HFFc6 (cell line): ENCODE data around the gene RAD51B. TPM values are rescaled to one million over a fixed set of nuclear protein-coding genes. Genes with fewer than 3 reads are reported as not detected.
"Not testable (repeated sequence)": the region's sequence is repeated elsewhere in the genome, so short reads cannot be mapped to it uniquely, and the experiment has no call there.

Source experiments
- DNase-seq: peaks from one replicate; pipeline ENCODE4 v3.0.0-alpha.2; 2018
- H3K27ac Mint-ChIP-seq: 2 replicates; pipeline ENCODE4 v1.8.0; 2020; ENCODE audit warnings: mild to moderate bottlenecking, mixed read lengths
- H3K27me3 Mint-ChIP-seq: 2 replicates; pipeline ENCODE4 v1.8.0; 2021; ENCODE audit warnings: mild to moderate bottlenecking, moderate library complexity, mixed read lengths; ENCODE audit not compliant: insufficient read depth
- H3K36me3 Mint-ChIP-seq: 2 replicates; pipeline ENCODE4 v1.8.0; 2021; ENCODE audit warnings: low read depth, mixed read lengths
- H3K4me1 Mint-ChIP-seq: 2 replicates; pipeline ENCODE4 v1.8.0; 2020; ENCODE audit warnings: low read depth, mixed read lengths
- H3K4me3 Mint-ChIP-seq: 2 replicates; pipeline ENCODE4 v1.8.0; 2020; ENCODE audit warnings: mild to moderate bottlenecking, moderate library complexity, mixed read lengths
- H3K9me3 Mint-ChIP-seq: 2 replicates; pipeline ENCODE4 v1.8.0; 2020; ENCODE audit warnings: mild to moderate bottlenecking, mixed read lengths
- total RNA-seq, 6 experiments: library from RNA; stranded (reverse); fragmentation: NEBNext Ultra II Directional; extraction: Animal tissue kit (Norgen Biotek cat#: 25700); gene quantifications; 2 replicates in 1 of 6; 3 replicates in 5 of 6; pipeline ENCODE4 v1.2.3, GENCODE V29; 2021
- TF ChIP-seq, protein P1 (sequence below): fragments of 200-600 bp; sonication (generic); IDR thresholded peaks from 2 replicates; pipeline ENCODE4 v1.5.0; 2021; ENCODE audit warnings: antibody characterized with exemption, mild to moderate bottlenecking

The RAD51B gene
- total RNA-seq, 6 experiments from 2014 or later: 7.1 to 12.4 (median 9.6) TPM

- Mint-ChIP-seq H3K4me1 (peaks cover 16% of the 10 kb centered on the region), H3K27ac (no peak overlapping the region), H3K36me3 (no peaks in the 10 kb centered on the region; the same call in 1 of the 2 replicates), H3K9me3 (no peaks in the 10 kb centered on the region), H3K4me3 (no peak overlapping the region), H3K27me3 (no peaks in the 10 kb centered on the region; the same call in 1 of the 2 replicates)
- no peak for DNase-seq
- TF ChIP-seq, protein P1, sequence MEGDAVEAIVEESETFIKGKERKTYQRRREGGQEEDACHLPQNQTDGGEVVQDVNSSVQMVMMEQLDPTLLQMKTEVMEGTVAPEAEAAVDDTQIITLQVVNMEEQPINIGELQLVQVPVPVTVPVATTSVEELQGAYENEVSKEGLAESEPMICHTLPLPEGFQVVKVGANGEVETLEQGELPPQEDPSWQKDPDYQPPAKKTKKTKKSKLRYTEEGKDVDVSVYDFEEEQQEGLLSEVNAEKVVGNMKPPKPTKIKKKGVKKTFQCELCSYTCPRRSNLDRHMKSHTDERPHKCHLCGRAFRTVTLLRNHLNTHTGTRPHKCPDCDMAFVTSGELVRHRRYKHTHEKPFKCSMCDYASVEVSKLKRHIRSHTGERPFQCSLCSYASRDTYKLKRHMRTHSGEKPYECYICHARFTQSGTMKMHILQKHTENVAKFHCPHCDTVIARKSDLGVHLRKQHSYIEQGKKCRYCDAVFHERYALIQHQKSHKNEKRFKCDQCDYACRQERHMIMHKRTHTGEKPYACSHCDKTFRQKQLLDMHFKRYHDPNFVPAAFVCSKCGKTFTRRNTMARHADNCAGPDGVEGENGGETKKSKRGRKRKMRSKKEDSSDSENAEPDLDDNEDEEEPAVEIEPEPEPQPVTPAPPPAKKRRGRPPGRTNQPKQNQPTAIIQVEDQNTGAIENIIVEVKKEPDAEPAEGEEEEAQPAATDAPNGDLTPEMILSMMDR: no peak
Observed at GRCh38 chr14:68423686-68424085, 604.1 kb downstream of the RAD51B start.

- no peak overlapping the region for H3K4me3 Mint-ChIP-seq
- peaks cover 16% of the 10 kb centered on the region for H3K4me1 Mint-ChIP-seq
- H3K27ac Mint-ChIP-seq: no peak overlapping the region
- peaks cover 5% of the 10 kb centered on the region; the same call in 1 of the 2 replicates for H3K36me3 Mint-ChIP-seq
- DNase-seq: no peak
- no peaks in the 10 kb centered on the region for H3K9me3 Mint-ChIP-seq
- TF ChIP-seq, protein P1: no peak
- H3K27me3 Mint-ChIP-seq: no peaks in the 10 kb centered on the region; the same call in 1 of the 2 replicates
Observed at GRCh38 chr14:68424443-68425172, 605.0 kb downstream of the RAD51B start.

- no peak for DNase-seq
- TF ChIP-seq, protein P1: no peak
- Mint-ChIP-seq H3K4me1 (peaks cover 16% of the 10 kb centered on the region), H3K9me3 (peaks cover 5% of the 10 kb centered on the region), H3K36me3 (peaks cover 12% of the 10 kb centered on the region; the same call in 1 of the 2 replicates), H3K27ac (no peak overlapping the region), H3K4me3 (no peak overlapping the region), H3K27me3 (no peaks in the 10 kb centered on the region)
Observed at GRCh38 chr14:68426661-68427549, 607.3 kb downstream of the RAD51B start.

GRCh38 chr14:68427550-68427890, 607.9 kb downstream of the RAD51B start:
- no peak for DNase-seq
- no peak overlapping the region for H3K4me3 Mint-ChIP-seq
- H3K27me3 Mint-ChIP-seq: no peaks in the 10 kb centered on the region; the same call in 1 of the 2 replicates
- peaks cover 16% of the 10 kb centered on the region for H3K4me1 Mint-ChIP-seq
- peaks cover 5% of the 10 kb centered on the region for H3K9me3 Mint-ChIP-seq
- no peak overlapping the region for H3K27ac Mint-ChIP-seq
- H3K36me3 Mint-ChIP-seq: peaks cover 12% of the 10 kb centered on the region; the same call in 1 of the 2 replicates
- TF ChIP-seq, protein P1: no peak

DNA sequence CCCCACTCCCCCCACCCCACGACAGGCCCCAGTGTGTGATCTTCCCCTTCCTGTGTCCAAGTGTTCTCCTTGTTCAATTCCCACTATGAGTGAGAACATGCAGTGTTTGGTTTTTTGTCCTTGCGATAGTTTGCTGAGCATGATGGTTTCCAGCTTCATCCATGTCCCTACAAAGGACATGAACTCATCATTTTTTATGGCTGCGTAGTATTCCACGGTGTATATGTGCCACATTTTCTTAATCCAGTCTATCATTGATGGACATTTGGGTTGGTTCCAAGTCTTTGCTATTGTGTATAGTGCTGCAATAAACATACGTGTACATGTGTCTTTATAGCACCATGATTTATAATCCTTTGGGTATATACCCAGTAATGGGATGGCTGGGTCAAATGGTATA, 609.3 kb downstream of the RAD51B start:
- H3K36me3 Mint-ChIP-seq: peaks cover 12% of the 10 kb centered on the region; the same call in 1 of the 2 replicates
- DNase-seq, H3K4me3 Mint-ChIP-seq, H3K27me3 Mint-ChIP-seq, H3K9me3 Mint-ChIP-seq, H3K27ac Mint-ChIP-seq: not testable (repeated sequence)
- H3K4me1 Mint-ChIP-seq: peaks cover 16% of the 10 kb centered on the region

- not testable (repeated sequence) for H3K27ac Mint-ChIP-seq, DNase-seq, H3K4me3 Mint-ChIP-seq, H3K27me3 Mint-ChIP-seq
- Mint-ChIP-seq H3K9me3 (peaks cover 19% of the 10 kb centered on the region), H3K4me1 (peaks cover 14% of the 10 kb centered on the region), H3K36me3 (peaks cover 25% of the 10 kb centered on the region)
Observed at GRCh38 chr14:68434173-68434572, 614.6 kb downstream of the RAD51B start.

DNA sequence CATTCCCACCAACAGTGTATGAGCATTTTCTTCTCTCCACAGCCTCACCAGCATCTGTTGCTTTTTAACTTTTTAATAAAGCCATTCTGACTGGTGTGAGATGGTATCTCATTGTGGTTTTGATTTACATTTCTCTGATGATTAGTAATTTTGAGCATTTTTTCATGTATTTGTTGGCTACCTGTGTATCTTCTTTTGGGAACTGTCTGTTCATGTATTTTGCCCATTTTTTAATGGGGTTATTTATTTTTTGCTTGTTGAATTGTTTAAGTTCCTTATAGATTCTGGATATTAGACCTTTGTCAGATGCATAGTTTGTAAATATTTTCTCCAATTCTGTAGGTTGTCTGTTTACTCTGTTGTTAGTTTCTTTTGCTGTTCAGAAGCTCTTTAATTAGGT, 616.1 kb downstream of the RAD51B start:
- 0 out of 2 replicates have a peak overlapping the region, but pooled peaks have one; percentile 4 for H3K27ac Mint-ChIP-seq
- not testable (repeated sequence) for H3K27me3 Mint-ChIP-seq, H3K4me3 Mint-ChIP-seq, DNase-seq
- H3K36me3 Mint-ChIP-seq: peaks cover 13% of the 10 kb centered on the region
- peaks cover 14% of the 10 kb centered on the region for H3K9me3 Mint-ChIP-seq
- H3K4me1 Mint-ChIP-seq: peaks cover 16% of the 10 kb centered on the region
